Mucosa of descending colon (tissue), 3 donors: ENCODE measurements around the gene DEPDC1B. TPM values are rescaled to one million over a fixed set of nuclear protein-coding genes. Genes with fewer than 3 reads are reported as not detected.
"Not testable (repeated sequence)": the region's sequence is repeated elsewhere in the genome, so short reads cannot be mapped to it uniquely, and the experiment has no call there.

ENCODE experiments used
- ATAC-seq: fragments of 200-7000 bp; cut with Tn5 transposase; one replicate; pipeline ENCODE4 v1.9.1; 2020; ENCODE audit warnings: mild to moderate bottlenecking, moderate library complexity
- DNase-seq, 3 donors: peaks; one replicate each; pipeline ENCODE4 v3.0.0-alpha.2; 2020
- H3K36me3 ChIP-seq: fragments of 200-600 bp; one replicate; pipeline ENCODE4 v1.8.0; 2021; ENCODE audit warnings: low read depth, mild to moderate bottlenecking
- H3K4me1 ChIP-seq: fragments of 200-600 bp; one replicate; pipeline ENCODE4 v1.8.0; 2021; ENCODE audit warnings: low read depth, mild to moderate bottlenecking
- H3K4me3 ChIP-seq: fragments of 200-600 bp; one replicate; pipeline ENCODE4 v1.8.0; 2021; ENCODE audit warnings: mild to moderate bottlenecking
- H3K9me3 ChIP-seq: fragments of 200-600 bp; one replicate; pipeline ENCODE4 v1.8.0; 2021; ENCODE audit warnings: mild to moderate bottlenecking
- CTCF ChIP-seq: fragments of 200-600 bp; IDR thresholded peaks from one replicate; pipeline ENCODE4 v1.8.0; 2022; ENCODE audit warnings: antibody characterized with exemption, mild to moderate bottlenecking
- intact Hi-C, 2 donors: fragments of 100-400 bp; cut with DNase I in 1 of 2; cut with micrococcal nuclease in 1 of 2; formaldehyde crosslinking; loops; one replicate each; pipeline versions ENCODE4 v1.11.0 to v1.11.1; 2022; cut with DNase I, micrococcal nuclease
- total RNA-seq, 3 donors: library from RNA; stranded (reverse); fragmentation: NEBNext Ultra II Directional in 2 of 3; extraction: Animal tissue kit (Norgen Biotek cat#: 25700) in 2 of 3; gene quantifications; one replicate each; pipeline versions ENCODE4 v1.2.1 to v1.2.4, GENCODE V29; 2021 to 2023
- donor health status: DM: no; HTN: no; CAD: no; lungs with moderate emphysema.
- donor health status: DM: no; HTN: no; CAD: no.
- donor health status: DM: no; HTN: yes; CAD: no.

Gene DEPDC1B
- total RNA-seq, 3 donors from 2014 or later, result 3.4 to 9.8 (median 4.5) TPM

- no peak for TF ChIP-seq CTCF
- ATAC-seq (no peak), DNase-seq (no peak)
- intact Hi-C loops, result no loop called here
- Histone ChIP-seq H3K4me1 (no peaks in the 10 kb centered on the region), H3K4me3 (no peak overlapping the region), H3K36me3 (no peaks in the 10 kb centered on the region), H3K9me3 (no peaks in the 10 kb centered on the region)
Observed at GRCh38 chr5:60604771-60605170, 95.2 kb downstream of the DEPDC1B start.

- ATAC-seq (no peak), DNase-seq (no peak)
- Histone ChIP-seq H3K4me1 (peaks cover 5% of the 10 kb centered on the region), H3K36me3 (no peaks in the 10 kb centered on the region), H3K4me3 (no peak overlapping the region), H3K9me3 (no peaks in the 10 kb centered on the region)
- intact Hi-C loops, result no loop called here
- TF ChIP-seq CTCF, result no peak
Observed at GRCh38 chr5:60598424-60598823, 101.5 kb downstream of the DEPDC1B start.

DNA sequence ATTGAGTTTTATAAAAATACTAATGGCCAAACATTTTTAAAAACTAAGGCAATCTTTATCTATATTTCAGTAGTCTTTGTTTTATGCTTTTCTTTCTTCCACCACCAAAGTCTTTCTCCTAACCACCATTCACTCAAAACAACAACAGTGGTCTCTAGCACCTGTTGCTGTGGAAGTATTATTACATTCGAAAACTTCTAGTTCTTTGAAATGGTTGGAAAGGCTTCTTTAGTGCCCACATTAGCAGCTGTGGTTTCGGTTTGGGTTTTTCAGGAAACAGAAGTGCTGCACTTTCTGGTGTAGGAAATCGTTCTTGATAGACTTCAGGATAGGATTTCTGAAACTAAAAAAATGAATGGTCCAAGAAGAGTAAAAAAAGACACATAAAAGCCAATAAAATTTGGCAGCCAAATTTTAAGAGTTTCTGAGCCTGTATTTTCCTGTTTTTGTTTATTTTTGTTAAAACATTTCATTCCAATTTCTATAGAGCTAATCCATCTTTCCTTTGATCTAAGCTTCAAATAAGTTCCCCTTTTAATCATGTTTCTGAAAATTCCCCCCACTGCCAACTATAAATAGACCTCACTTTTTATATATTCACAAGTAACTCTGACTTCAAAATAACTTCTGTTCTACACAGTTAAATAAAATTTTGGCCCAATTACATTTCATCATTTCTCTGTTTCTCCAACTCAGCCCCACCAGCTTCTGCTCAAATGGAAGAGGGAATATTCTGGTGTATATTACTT, 102.2 kb downstream of the DEPDC1B start:
- Histone ChIP-seq H3K4me3 (no peak overlapping the region), H3K36me3 (no peaks in the 10 kb centered on the region), H3K9me3 (no peaks in the 10 kb centered on the region), H3K4me1 (peaks cover 5% of the 10 kb centered on the region)
- TF ChIP-seq CTCF, result no peak
- intact Hi-C loops, result no loop called here
- ATAC-seq, result no peak
- peak in 1 of 3 donors; percentile 8 for DNase-seq

- Histone ChIP-seq H3K4me1 (peaks cover 5% of the 10 kb centered on the region), H3K9me3 (no peaks in the 10 kb centered on the region), H3K36me3 (no peaks in the 10 kb centered on the region), H3K4me3 (no peak overlapping the region)
- ATAC-seq (peak; percentile 51), DNase-seq (peak in 2 of 3 donors; percentile 18 to 35)
- intact Hi-C loops, result no loop called here
- TF ChIP-seq CTCF, result no peak
Observed at GRCh38 chr5:60594715-60595477, 105.1 kb downstream of the DEPDC1B start.

DNA sequence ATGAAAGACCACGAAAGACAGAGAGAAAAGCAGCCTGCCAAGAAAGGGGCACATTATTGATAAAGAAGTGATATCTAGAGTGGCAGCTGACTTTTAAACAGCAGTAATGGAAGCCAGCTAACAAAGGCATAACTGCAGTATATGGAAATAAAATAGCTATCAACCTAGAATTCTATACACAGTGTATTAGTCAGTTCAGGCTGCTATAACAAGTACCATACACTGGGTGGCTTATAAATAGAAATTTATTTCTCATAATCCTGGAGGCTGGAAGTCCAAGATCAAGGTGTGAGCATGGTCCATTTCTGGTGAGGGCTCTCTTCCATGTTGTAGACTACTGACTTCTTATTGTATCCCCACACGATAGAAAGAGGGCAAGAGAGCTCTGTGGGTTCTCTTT, 109.8 kb downstream of the DEPDC1B start:
- TF ChIP-seq CTCF, result no peak
- Histone ChIP-seq H3K4me1 (peaks cover 4% of the 10 kb centered on the region), H3K36me3 (no peaks in the 10 kb centered on the region), H3K4me3 (no peak overlapping the region), H3K9me3 (no peaks in the 10 kb centered on the region)
- DNase-seq, result no peak
- intact Hi-C loops, result no loop called here
- ATAC-seq, result no peak

DNA sequence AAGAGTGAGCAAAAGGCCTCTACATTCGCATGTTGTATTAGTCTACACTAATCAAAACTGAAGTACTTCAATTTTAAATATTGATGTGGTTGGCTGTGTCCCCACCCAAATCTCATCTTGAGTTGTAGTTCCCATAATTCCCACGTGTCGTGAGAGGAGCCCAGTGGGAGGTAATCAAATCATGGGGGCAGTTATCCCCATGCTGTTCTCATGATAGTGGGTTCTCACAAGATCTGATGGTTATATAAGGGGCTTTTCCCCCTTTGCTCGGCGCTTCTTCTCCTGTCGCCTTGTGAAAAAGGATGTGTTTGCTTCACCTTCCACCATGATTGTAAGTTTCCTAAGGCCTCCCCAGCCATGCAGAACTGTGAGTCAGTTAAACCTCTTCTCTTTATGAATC, 112.7 kb downstream of the DEPDC1B start:
- ATAC-seq, DNase-seq, H3K36me3 ChIP-seq, H3K4me3 ChIP-seq, H3K9me3 ChIP-seq, H3K4me1 ChIP-seq: not testable (repeated sequence)
- intact Hi-C loops, result loop anchor here in 1 of 2 donors (5.0 kb wide), 1 partner anchor 775 kb away; no protein-coding TSS in a partner anchor
